OCI-M2 (cell line): ENCODE measurements around the gene PLK3.
"Not testable (repeated sequence)": the region's sequence is repeated elsewhere in the genome, so short reads cannot be mapped to it uniquely, and the experiment has no call there.

Source experiments
- DNase-seq: peaks from one replicate; lab custom pipeline; 2025; ENCODE audit not compliant: unreplicated experiment; lab: John Stamatoyannopoulos, UW

The PLK3 gene

GRCh38 chr1:44827197-44828002 is 27.2 kb downstream of the PLK3 start:
- DNase-seq = no peak

- DNase-seq = no peak
These were observed 27.9 kb downstream of the PLK3 start for GRCh38 chr1:44828003-44828651.

- no peak for DNase-seq
These were observed 28.8 kb downstream of the PLK3 start for GRCh38 chr1:44828841-44829440.

- DNase-seq = no peak
These were observed 29.6 kb downstream of the PLK3 start for GRCh38 chr1:44829506-44830384.

- no peak for DNase-seq
These were observed 30.7 kb downstream of the PLK3 start for GRCh38 chr1:44830900-44831304.

- no peak for DNase-seq
These were observed 31.3 kb downstream of the PLK3 start for GRCh38 chr1:44831516-44831915.

GRCh38 chr1:44832056-44832705 is 32.0 kb downstream of the PLK3 start:
- no peak for DNase-seq

GRCh38 chr1:44834328-44834727 is 34.2 kb downstream of the PLK3 start:
- DNase-seq = no peak

- peak; percentile 31 for DNase-seq
These were observed 35.8 kb downstream of the PLK3 start for GRCh38 chr1:44835738-44836675.

- DNase-seq = not testable (repeated sequence)
These were observed 38.1 kb downstream of the PLK3 start for GRCh38 chr1:44838294-44838693.

GRCh38 chr1:44839576-44839975 is 39.4 kb downstream of the PLK3 start:
- DNase-seq = no peak

GRCh38 chr1:44842486-44842861 is 42.3 kb downstream of the PLK3 start:
- DNase-seq = no peak

- no peak for DNase-seq
These were observed 42.9 kb downstream of the PLK3 start, which contains the start of gene PTCH2 for GRCh38 chr1:44842862-44843655. PTCH2 (minus strand) TSS chr1:44843253; CDS start chr1:44842932, 321 bp downstream.

- DNase-seq = no peak
These were observed 46.8 kb downstream of the PLK3 start for GRCh38 chr1:44846985-44847384.

GRCh38 chr1:44847845-44848244 is 47.7 kb downstream of the PLK3 start:
- no peak for DNase-seq

- no peak for DNase-seq
These were observed 48.4 kb downstream of the PLK3 start for GRCh38 chr1:44848456-44849181.

GRCh38 chr1:44849575-44850132 is 49.5 kb downstream of the PLK3 start:
- no peak for DNase-seq

- no peak for DNase-seq
These were observed 51.1 kb downstream of the PLK3 start for GRCh38 chr1:44851308-44851707.
